Measurements from ENCODE around the gene B3GALT2. TPM values are rescaled to one million over a fixed set of nuclear protein-coding genes. Genes with fewer than 3 reads are reported as not detected.
A peak's percentile ranks its signal among the peaks of the same experiment; 100 is the strongest.

Gene B3GALT2
- total and polyA plus RNA-seq, 2 of the 4 experiments (the other 2 are of a cell fraction) = 1.8 to 4.5 TPM

GRCh38 chr1:193157360-193157759 is 29.1 kb downstream of the B3GALT2 start:
- in situ Hi-C loops (cut with MboI; ENCODE audit: low sequenced_read_pairs) = no loop called here

More at GRCh38 chr1:193157360-193157759, 29.1 kb downstream of the B3GALT2 start:
- Histone ChIP-seq H3K9me3 (ENCODE audit: control insufficient read depth, insufficient read depth, low read length) (no peaks in the 10 kb centered on the region), H3K56ac (ENCODE audit: extremely low read depth, insufficient read depth, low read length) (no peak overlapping the region), H3K23ac (ENCODE audit: low read depth, low read length) (no peak overlapping the region), H2BK20ac (ENCODE audit: low read depth, low read length) (no peak overlapping the region), H4K91ac (ENCODE audit: insufficient read depth, low read depth, low read length) (no peak overlapping the region), H4K8ac (ENCODE audit: low read depth in 2 of 2, low read length in 2 of 2) (peak overlapping the region in 1 of 2 experiments; percentile 1; a peak in 1 of 4 replicates), H3K4me2 (ENCODE audit: low read depth, low read length) (peak overlapping the region; percentile 7; the same call in 1 of the 2 replicates), H3K9me1 (ENCODE audit: insufficient read depth, low read length) (peaks cover 4% of the 10 kb centered on the region; the same call in 1 of the 2 replicates), H4K5ac (ENCODE audit: low read depth, low read length) (no peak overlapping the region), H2BK5ac (ENCODE audit: low read depth, low read length, poor library complexity, severe bottlenecking) (peak overlapping the region; percentile 25), H3K4me1 (ENCODE audit: control insufficient read depth, insufficient read depth, low read length) (peaks cover 7% of the 10 kb centered on the region), H2AK5ac (ENCODE audit: low read depth, low read length) (no peak overlapping the region), H3K4me3 (ENCODE audit: insufficient read depth, low read depth, low read length) (no peak overlapping the region), H2AFZ (replicated peaks; ENCODE audit: low read length, poor library complexity) (no peak overlapping the region), H3K9ac (ENCODE audit: low read depth, low read length) (no peak overlapping the region), H3K79me1 (ENCODE audit: low read depth in 1 of 2, low read length in 2 of 2) (peaks cover 10 to 32% of the 10 kb centered on the region in 2 experiments; a peak in 3 of 4 replicates), H2BK120ac (ENCODE audit: low read depth, low read length) (peak overlapping the region; percentile 5; the same call in 1 of the 2 replicates), H3K27ac (ENCODE audit: insufficient read depth, low read length) (peak overlapping the region; percentile 90; the same call in 1 of the 2 replicates), H2AK9ac (replicated peaks; ENCODE audit: low read depth, low read length, poor library complexity) (no peak overlapping the region), H2BK15ac (ENCODE audit: low read depth, low read length) (no peak overlapping the region), H3K27me3 (ENCODE audit: control insufficient read depth, insufficient read depth, low read length) (no peaks in the 10 kb centered on the region), H3K36me3 (ENCODE audit: control insufficient read depth, insufficient read depth, low read length) (peaks cover 9% of the 10 kb centered on the region), H3K18ac (ENCODE audit: low read depth, low read length) (peak overlapping the region; percentile 18; the same call in 1 of the 2 replicates), H3K14ac (replicated peaks; ENCODE audit: low read depth, low read length) (no peak overlapping the region), H3K4ac (ENCODE audit: low read depth, low read length) (no peak overlapping the region), H4K20me1 (ENCODE audit: insufficient read depth, low read length) (peaks cover 6% of the 10 kb centered on the region; the same call in 1 of the 2 replicates)
- WGBS, 2 experiments (ENCODE audit: extremely low coverage in 2 of 2, insufficient read length in 1 of 2) = no CpG with 5 or more reads among the region's 2 CpGs
- TF ChIP-seq MAZ (IDR thresholded peaks at IDR 0.05; ENCODE audit: borderline replicate concordance, low read depth, low read length) = no peak
- TF ChIP-seq FOS (IDR thresholded peaks at IDR 0.05; ENCODE audit: low read depth, low read length) = no peak
- TF ChIP-seq, protein P1, sequence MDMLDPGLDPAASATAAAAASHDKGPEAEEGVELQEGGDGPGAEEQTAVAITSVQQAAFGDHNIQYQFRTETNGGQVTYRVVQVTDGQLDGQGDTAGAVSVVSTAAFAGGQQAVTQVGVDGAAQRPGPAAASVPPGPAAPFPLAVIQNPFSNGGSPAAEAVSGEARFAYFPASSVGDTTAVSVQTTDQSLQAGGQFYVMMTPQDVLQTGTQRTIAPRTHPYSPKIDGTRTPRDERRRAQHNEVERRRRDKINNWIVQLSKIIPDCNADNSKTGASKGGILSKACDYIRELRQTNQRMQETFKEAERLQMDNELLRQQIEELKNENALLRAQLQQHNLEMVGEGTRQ (IDR thresholded peaks at IDR 0.05; ENCODE audit: low read depth, low read length) = no peak
- no peak for TF ChIP-seq RCOR1 (IDR thresholded peaks at IDR 0.05; ENCODE audit: insufficient replicate concordance, low read length)
- BruUV-seq (replicated peaks) = no TSS peak
- DNase-seq (no peak), ATAC-seq (ENCODE audit: low read depth) (peak; percentile 53)
- dilution Hi-C loops (cut with HindIII; ENCODE audit: low sequenced_read_pairs, unreplicated experiment) = no loop called here
- ChIA-PET POLR2A (ENCODE audit: unreplicated experiment) (no interaction called here), CTCF (interaction anchor here (0.6 kb wide), 1 partner anchor 428 kb away, joined by 4 read pairs; no protein-coding TSS in a partner anchor)
- intact Hi-C loops (cut with micrococcal nuclease) = no loop called here
